ENCODE data around the gene PLLP.
"Not testable (repeated sequence)": the region's sequence is repeated elsewhere in the genome, so short reads cannot be mapped to it uniquely, and the experiment has no call there.

The PLLP gene

GRCh38 chr16:57303021-57303909 is 18.8 kb upstream of the PLLP start:
- DNase-seq = no peak

GRCh38 chr16:57301126-57301817 is 16.8 kb upstream of the PLLP start:
- peak; percentile 19 for DNase-seq

- DNase-seq = peak; percentile 97
These were observed 16.1 kb upstream of the PLLP start for GRCh38 chr16:57300387-57301125.

- DNase-seq = peak; percentile 97
These were observed 15.4 kb upstream of the PLLP start for GRCh38 chr16:57299719-57300386.

- DNase-seq = peak; percentile 84
These were observed 14.7 kb upstream of the PLLP start for GRCh38 chr16:57299009-57299718.

- no peak for DNase-seq
These were observed 13.4 kb upstream of the PLLP start for GRCh38 chr16:57297856-57298255.

- no peak for DNase-seq
These were observed 5.2 kb upstream of the PLLP start for GRCh38 chr16:57289391-57290257.

- DNase-seq = no peak
These were observed 907 bp upstream of the PLLP start for GRCh38 chr16:57285379-57285778.

GRCh38 chr16:57284952-57285363 is 486 bp upstream of the PLLP start:
- DNase-seq = no peak

GRCh38 chr16:57283959-57284208 is 588 bp downstream of the PLLP start:
- no peak for DNase-seq

- DNase-seq = no peak
These were observed 1.1 kb downstream of the PLLP start for GRCh38 chr16:57283214-57283958.

GRCh38 chr16:57282510-57283213 is 1.8 kb downstream of the PLLP start:
- DNase-seq = no peak

- DNase-seq = no peak
These were observed 2.7 kb downstream of the PLLP start for GRCh38 chr16:57281791-57282190.

- DNase-seq = no peak
These were observed 4.5 kb downstream of the PLLP start for GRCh38 chr16:57279780-57280638.

GRCh38 chr16:57278494-57278893 is 6.0 kb downstream of the PLLP start:
- no peak for DNase-seq

- peak; percentile 70 for DNase-seq
These were observed 6.9 kb downstream of the PLLP start for GRCh38 chr16:57277586-57277985.

GRCh38 chr16:57276596-57276995 is 7.9 kb downstream of the PLLP start:
- DNase-seq = no peak

GRCh38 chr16:57275946-57276345 is 8.5 kb downstream of the PLLP start:
- not testable (repeated sequence) for DNase-seq

- no peak for DNase-seq
These were observed 10.6 kb downstream of the PLLP start for GRCh38 chr16:57273826-57274225.

All from fibroblast of skin of back (primary cell).